ENCODE measurements around the gene AFTPH. TPM values are rescaled to one million over a fixed set of nuclear protein-coding genes. Genes with fewer than 3 reads are reported as not detected.

AFTPH gene
- total RNA-seq, 1 donor from 2014 or later: 32.2 TPM

- Histone ChIP-seq H3K9me3 (ENCODE audit: low read depth) (no peaks in the 10 kb centered on the region), H3K36me3 (no peaks in the 10 kb centered on the region), H3K27me3 (no peaks in the 10 kb centered on the region), H4K20me1 (ENCODE audit: low read depth) (no peaks in the 10 kb centered on the region), H3K79me2 (ENCODE audit: low read depth) (no peaks in the 10 kb centered on the region), H3K4me2 (peak overlapping the region; percentile 70), H3K9ac (no peak overlapping the region), H2AFZ (replicated peaks) (peak overlapping the region; percentile 92), H3K27ac (no peak overlapping the region), H3F3A (ENCODE audit: low read depth) (peaks cover 28% of the 10 kb centered on the region), H3K4me3 (peak overlapping the region; percentile 48), H3K4me1 (peaks cover 23% of the 10 kb centered on the region)
- DNase-seq (ENCODE audit: low spot score): peak; percentile 82
- Mint-ChIP-seq H3K9me3 (peaks cover 5% of the 10 kb centered on the region), H3K4me3 (peak overlapping the region; percentile 52), H3K27ac (no peak overlapping the region), H3K4me1 (peaks cover 11% of the 10 kb centered on the region), H3K27me3 (ENCODE audit: insufficient read depth, low read depth) (peaks cover 16% of the 10 kb centered on the region), H3K36me3 (no peaks in the 10 kb centered on the region)
- no peak for TF ChIP-seq EZH2phosphoT487 (IDR thresholded peaks at IDR 0.05)
- TF ChIP-seq, protein P1, sequence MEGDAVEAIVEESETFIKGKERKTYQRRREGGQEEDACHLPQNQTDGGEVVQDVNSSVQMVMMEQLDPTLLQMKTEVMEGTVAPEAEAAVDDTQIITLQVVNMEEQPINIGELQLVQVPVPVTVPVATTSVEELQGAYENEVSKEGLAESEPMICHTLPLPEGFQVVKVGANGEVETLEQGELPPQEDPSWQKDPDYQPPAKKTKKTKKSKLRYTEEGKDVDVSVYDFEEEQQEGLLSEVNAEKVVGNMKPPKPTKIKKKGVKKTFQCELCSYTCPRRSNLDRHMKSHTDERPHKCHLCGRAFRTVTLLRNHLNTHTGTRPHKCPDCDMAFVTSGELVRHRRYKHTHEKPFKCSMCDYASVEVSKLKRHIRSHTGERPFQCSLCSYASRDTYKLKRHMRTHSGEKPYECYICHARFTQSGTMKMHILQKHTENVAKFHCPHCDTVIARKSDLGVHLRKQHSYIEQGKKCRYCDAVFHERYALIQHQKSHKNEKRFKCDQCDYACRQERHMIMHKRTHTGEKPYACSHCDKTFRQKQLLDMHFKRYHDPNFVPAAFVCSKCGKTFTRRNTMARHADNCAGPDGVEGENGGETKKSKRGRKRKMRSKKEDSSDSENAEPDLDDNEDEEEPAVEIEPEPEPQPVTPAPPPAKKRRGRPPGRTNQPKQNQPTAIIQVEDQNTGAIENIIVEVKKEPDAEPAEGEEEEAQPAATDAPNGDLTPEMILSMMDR (IDR thresholded peaks at IDR 0.05): peak; percentile 33
These were observed 85.3 kb downstream of the AFTPH start for GRCh38 chr2:64609227-64609941.

- Histone ChIP-seq H3K4me3 (peak overlapping the region; percentile 48), H3K4me2 (peak overlapping the region; percentile 70), H3K79me2 (ENCODE audit: low read depth) (no peaks in the 10 kb centered on the region), H3K27ac (no peak overlapping the region), H3K9me3 (ENCODE audit: low read depth) (no peaks in the 10 kb centered on the region), H3K36me3 (no peaks in the 10 kb centered on the region), H3F3A (ENCODE audit: low read depth) (peaks cover 28% of the 10 kb centered on the region), H3K4me1 (peaks cover 23% of the 10 kb centered on the region), H2AFZ (replicated peaks) (peak overlapping the region; percentile 92), H3K9ac (no peak overlapping the region), H4K20me1 (ENCODE audit: low read depth) (no peaks in the 10 kb centered on the region), H3K27me3 (no peaks in the 10 kb centered on the region)
- H3K36me3 Mint-ChIP-seq: no peaks in the 10 kb centered on the region
- no peak overlapping the region for H3K4me3 Mint-ChIP-seq
- peaks cover 16% of the 10 kb centered on the region for H3K27me3 Mint-ChIP-seq (ENCODE audit: insufficient read depth, low read depth)
- TF ChIP-seq, protein P1 (IDR thresholded peaks at IDR 0.05): no peak
- no peak for TF ChIP-seq EZH2phosphoT487 (IDR thresholded peaks at IDR 0.05)
- TF ChIP-seq EZH2 (IDR thresholded peaks at IDR 0.05): no peak
- no peak for DNase-seq (ENCODE audit: low spot score)
- H3K9me3 Mint-ChIP-seq: peaks cover 3% of the 10 kb centered on the region
- H3K4me1 Mint-ChIP-seq: peaks cover 11% of the 10 kb centered on the region
- peak overlapping the region; percentile 78 for H3K27ac Mint-ChIP-seq
These were observed 85.8 kb downstream of the AFTPH start for GRCh38 chr2:64609942-64610281.

DNA sequence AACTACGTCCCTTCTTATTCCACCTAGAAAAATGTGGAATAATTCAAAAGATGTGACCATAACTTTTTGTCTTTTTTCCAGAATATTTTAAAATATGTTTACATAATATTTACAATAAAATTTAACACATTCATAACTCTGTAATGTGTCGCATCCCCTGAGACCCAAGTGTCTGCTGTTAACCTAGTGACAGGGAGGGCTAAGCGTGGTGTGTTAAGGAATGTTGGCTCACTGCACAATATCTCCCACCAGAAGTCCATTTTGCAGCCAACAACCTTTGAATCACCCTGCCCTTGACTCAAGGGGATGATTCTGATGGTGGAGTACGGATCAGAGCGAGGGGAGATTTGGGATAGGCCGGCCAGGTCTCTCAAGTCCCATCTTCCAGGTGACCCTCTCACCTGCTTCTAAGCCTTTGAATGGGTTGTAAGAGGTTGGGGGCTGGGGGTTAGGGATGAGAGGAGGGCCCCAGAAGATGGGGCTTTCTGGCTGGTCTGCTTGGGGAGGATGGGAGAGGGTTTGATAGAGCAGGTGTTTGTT lies 86.3 kb downstream of the AFTPH start:
- Histone ChIP-seq H3K4me3 (no peak overlapping the region), H3K9ac (no peak overlapping the region), H3K79me2 (ENCODE audit: low read depth) (no peaks in the 10 kb centered on the region), H3K36me3 (no peaks in the 10 kb centered on the region), H3K4me1 (peaks cover 23% of the 10 kb centered on the region), H3K27ac (no peak overlapping the region), H4K20me1 (ENCODE audit: low read depth) (no peaks in the 10 kb centered on the region), H3K27me3 (no peaks in the 10 kb centered on the region), H3K9me3 (ENCODE audit: low read depth) (no peaks in the 10 kb centered on the region), H3K4me2 (peak overlapping the region; percentile 70), H2AFZ (replicated peaks) (no peak overlapping the region), H3F3A (ENCODE audit: low read depth) (peaks cover 28% of the 10 kb centered on the region)
- H3K4me3 Mint-ChIP-seq: no peak overlapping the region
- H3K36me3 Mint-ChIP-seq: no peaks in the 10 kb centered on the region
- H3K27ac Mint-ChIP-seq: no peak overlapping the region
- TF ChIP-seq, protein P1 (IDR thresholded peaks at IDR 0.05): no peak
- TF ChIP-seq EZH2phosphoT487 (IDR thresholded peaks at IDR 0.05) (no peak), EZH2 (IDR thresholded peaks at IDR 0.05) (no peak)
- H3K9me3 Mint-ChIP-seq: peaks cover 3% of the 10 kb centered on the region
- DNase-seq (ENCODE audit: low spot score): no peak
- H3K27me3 Mint-ChIP-seq (ENCODE audit: insufficient read depth, low read depth): peaks cover 16% of the 10 kb centered on the region
- peaks cover 11% of the 10 kb centered on the region for H3K4me1 Mint-ChIP-seq
